Left ventricle myocardium inferior (tissue), 1 donor: ENCODE results near the gene THAP2. TPM values are rescaled to one million over a fixed set of nuclear protein-coding genes. Genes with fewer than 3 reads are reported as not detected.
A peak's percentile ranks its signal among the peaks of the same experiment; 100 is the strongest.

ENCODE experiments used
- DNase-seq: peaks from one replicate; pipeline ENCODE4 v3.0.0-alpha.2; 2020
- H3K27ac ChIP-seq: fragments of 200-600 bp; replicated peaks from 2 replicates; pipeline ENCODE4 v1.8.0; 2021
- H3K27me3 ChIP-seq: fragments of 200-600 bp; 2 replicates; pipeline ENCODE4 v1.8.0; 2021; ENCODE audit warnings: low read depth
- H3K36me3 ChIP-seq: fragments of 200-600 bp; 2 replicates; pipeline ENCODE4 v1.8.0; 2021
- H3K4me1 ChIP-seq: fragments of 200-600 bp; 2 replicates; pipeline ENCODE4 v1.8.0; 2021
- H3K4me3 ChIP-seq: fragments of 200-600 bp; 2 replicates; pipeline ENCODE4 v1.8.0; 2021; ENCODE audit warnings: mild to moderate bottlenecking, moderate library complexity
- H3K9me3 ChIP-seq: fragments of 200-600 bp; replicated peaks from 2 replicates; pipeline ENCODE4 v1.8.0; 2021
- CTCF ChIP-seq: fragments of 200-600 bp; IDR thresholded peaks from 2 replicates; pipeline ENCODE4 v1.8.0; 2021; ENCODE audit warnings: antibody characterized with exemption, mild to moderate bottlenecking, borderline replicate concordance
- intact Hi-C: fragments of 100-400 bp; cut with micrococcal nuclease; formaldehyde crosslinking; loops from one replicate; pipeline ENCODE4 v1.11.0; 2022
- total RNA-seq: library from RNA; stranded (reverse); fragmentation: NEBNext Ultra II Directional; extraction: Animal tissue kit (Norgen Biotek cat#: 25700); gene quantifications from one replicate; pipeline ENCODE4 v1.2.1, GENCODE V29; 2021
- donor health status: DM: no; HTN: yes; CAD: no; lungs with severe emphysema.

The THAP2 gene
- total RNA-seq, 1 donor from 2014 or later: 6.6 TPM

DNA sequence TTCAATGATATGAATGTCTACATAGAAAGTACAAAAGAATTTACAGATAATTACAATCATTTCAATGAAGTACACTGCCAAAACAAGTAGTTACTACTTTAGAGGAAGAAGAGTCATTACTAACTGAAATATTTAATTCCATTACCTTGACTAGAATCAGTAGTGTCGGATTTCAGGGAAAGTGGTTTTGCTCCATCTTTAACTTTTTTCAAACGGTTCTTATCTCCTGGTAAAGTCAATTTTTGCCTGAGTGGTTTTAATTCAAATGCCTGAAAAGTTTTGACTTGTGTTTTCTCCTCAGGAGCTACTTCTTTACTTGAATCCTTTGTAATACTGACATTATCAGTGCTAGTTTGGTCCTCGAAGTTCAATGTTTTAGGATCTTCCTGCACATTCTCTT is 7.4 kb upstream of the THAP2 start:
- H3K36me3 ChIP-seq: peaks cover 68% of the 10 kb centered on the region
- intact Hi-C loops: no loop called here
- peaks cover 12% of the 10 kb centered on the region for H3K9me3 ChIP-seq
- no peak for DNase-seq
- H3K27me3 ChIP-seq: no peaks in the 10 kb centered on the region
- H3K27ac ChIP-seq: no peak overlapping the region
- TF ChIP-seq CTCF: no peak
- no peak overlapping the region for H3K4me3 ChIP-seq
- H3K4me1 ChIP-seq: peaks cover 60% of the 10 kb centered on the region

DNA sequence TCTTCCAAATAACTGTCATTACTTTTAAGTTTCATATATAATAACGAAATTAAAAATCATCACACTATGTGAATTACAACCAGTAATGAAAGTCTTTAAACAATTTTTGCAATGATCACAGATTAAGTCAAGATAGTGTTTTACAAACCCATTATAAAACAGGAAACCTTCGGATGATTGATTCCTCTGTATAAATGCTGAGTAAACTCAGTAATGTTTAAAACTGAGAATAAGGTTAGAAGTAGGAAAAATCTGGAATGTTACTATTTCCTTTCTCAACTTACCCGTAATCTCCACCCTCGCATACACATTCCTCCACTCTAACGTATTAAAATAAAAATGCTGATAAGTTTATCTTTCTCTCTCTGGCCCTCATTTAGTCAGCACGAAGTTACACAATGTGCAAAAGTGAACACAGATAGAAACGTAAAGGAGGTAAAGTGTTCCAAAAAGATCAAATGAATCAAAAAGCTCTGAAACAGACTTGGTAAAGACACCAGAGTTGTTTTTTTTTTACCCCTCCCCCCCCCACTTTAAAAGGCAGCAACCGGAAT is 2.0 kb upstream of the THAP2 start:
- Histone ChIP-seq H3K27ac (peak overlapping the region; percentile 95), H3K36me3 (peaks cover 33% of the 10 kb centered on the region), H3K27me3 (no peaks in the 10 kb centered on the region), H3K4me3 (peak overlapping the region; percentile 82), H3K9me3 (no peaks in the 10 kb centered on the region), H3K4me1 (peaks cover 62% of the 10 kb centered on the region)
- intact Hi-C loops: no loop called here
- no peak for TF ChIP-seq CTCF
- DNase-seq: no peak

DNA sequence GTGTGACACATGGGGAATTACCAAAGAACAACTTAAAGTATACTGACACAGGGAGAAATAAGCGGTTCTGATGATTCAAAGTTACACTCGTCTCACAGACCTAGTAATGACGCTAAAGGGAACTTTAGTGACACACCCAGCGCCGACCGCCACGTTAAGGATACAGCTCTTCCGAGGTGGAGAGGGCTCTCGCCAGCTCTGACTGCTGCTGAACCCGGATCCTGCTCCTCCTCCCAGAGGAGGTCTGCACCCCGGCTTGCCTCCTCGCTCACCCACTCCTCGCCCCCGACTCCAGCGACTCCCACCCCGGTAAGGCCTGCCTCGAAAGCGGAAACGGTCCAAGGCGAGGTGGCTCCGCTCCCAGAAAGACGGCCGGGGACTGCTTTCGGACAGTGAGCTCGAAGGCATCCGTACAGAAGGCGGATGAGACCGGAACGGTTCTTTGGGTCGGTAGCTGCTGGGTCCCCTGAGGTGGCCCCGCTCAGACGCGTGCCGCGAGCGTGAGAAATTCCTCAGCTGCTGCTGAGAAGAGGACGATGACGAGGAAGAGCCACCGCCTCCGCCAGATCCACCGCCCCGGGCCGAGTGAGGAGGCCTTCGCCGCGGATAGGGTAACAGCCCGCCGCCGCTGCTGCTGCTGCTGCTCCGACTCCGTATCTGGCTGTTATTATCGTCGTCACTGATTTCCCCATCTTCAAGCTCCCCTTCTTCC is 1.1 kb upstream of the THAP2 start:
- intact Hi-C loops: no loop called here

DNA sequence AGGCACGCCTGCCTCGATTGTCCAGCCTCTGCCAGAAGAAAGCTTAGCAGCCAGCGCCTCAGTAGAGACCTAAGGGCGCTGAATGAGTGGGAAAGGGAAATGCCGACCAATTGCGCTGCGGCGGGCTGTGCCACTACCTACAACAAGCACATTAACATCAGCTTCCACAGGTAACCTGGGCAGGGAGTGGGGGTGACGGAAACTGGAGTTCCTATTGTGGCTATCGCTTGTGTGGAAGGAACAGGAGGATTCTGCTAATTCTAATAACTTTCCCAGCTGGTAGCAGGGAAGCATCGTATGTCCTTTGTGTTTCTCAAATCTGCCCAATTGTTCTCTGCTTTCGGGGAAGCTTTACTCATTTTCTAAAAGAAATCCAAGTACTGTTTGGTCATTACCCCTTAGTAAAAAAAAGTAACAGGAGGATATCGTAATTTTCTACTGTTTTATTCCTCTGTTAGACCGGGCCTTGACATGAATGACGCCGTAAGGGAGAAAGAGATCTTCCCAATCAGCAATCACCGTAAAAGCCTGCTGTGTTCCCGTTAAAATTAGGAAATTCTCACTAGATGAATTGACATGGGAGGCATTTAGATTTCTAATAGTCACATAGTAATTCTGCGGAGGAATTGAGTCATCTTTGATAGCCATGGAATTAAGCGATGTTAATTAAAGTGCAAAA is 449 bp downstream of the THAP2 start:
- H3K36me3 ChIP-seq: peaks cover 8% of the 10 kb centered on the region
- H3K4me3 ChIP-seq: peak overlapping the region; percentile 82
- TF ChIP-seq CTCF: no peak
- intact Hi-C loops: no loop called here
- no peaks in the 10 kb centered on the region for H3K27me3 ChIP-seq
- H3K27ac ChIP-seq: peak overlapping the region; percentile 95
- peaks cover 57% of the 10 kb centered on the region for H3K4me1 ChIP-seq
- DNase-seq: no peak
- no peaks in the 10 kb centered on the region for H3K9me3 ChIP-seq

More for the DNA sequence above, 1.1 kb upstream of the THAP2 start:
- no peak for TF ChIP-seq CTCF
- H3K4me1 ChIP-seq: peaks cover 57% of the 10 kb centered on the region
- DNase-seq: peak; percentile 49
- H3K9me3 ChIP-seq: no peaks in the 10 kb centered on the region
- H3K36me3 ChIP-seq: peaks cover 23% of the 10 kb centered on the region
- peak overlapping the region; percentile 82 for H3K4me3 ChIP-seq
- H3K27me3 ChIP-seq: no peaks in the 10 kb centered on the region
- peak overlapping the region; percentile 95 for H3K27ac ChIP-seq

- H3K4me3 ChIP-seq: peak overlapping the region; percentile 82
- no peaks in the 10 kb centered on the region for H3K27me3 ChIP-seq
- no peak for TF ChIP-seq CTCF
- DNase-seq: no peak
- H3K36me3 ChIP-seq: peaks cover 2% of the 10 kb centered on the region
- peaks cover 56% of the 10 kb centered on the region for H3K4me1 ChIP-seq
- intact Hi-C loops: no loop called here
- no peaks in the 10 kb centered on the region for H3K9me3 ChIP-seq
- H3K27ac ChIP-seq: peak overlapping the region; percentile 95
These were observed 976 bp downstream of the THAP2 start for GRCh38 chr12:71665090-71665463.
